Prostate gland (tissue), 1 donor: ENCODE data around the gene NSG2.

Source experiments
- POLR2A ChIP-seq: fragments of 450-650 bp; IDR thresholded peaks from one replicate; pipeline ENCODE4 v1.6.1; 2016; ENCODE audit warnings: antibody characterized with exemption, mild to moderate bottlenecking
- POLR2AphosphoS5 ChIP-seq: sonication (generic); formaldehyde crosslinking; IDR thresholded peaks from one replicate; pipeline ENCODE4 v1.6.1; 2017; ENCODE audit warnings: antibody characterized with exemption

GRCh38 chr5:174073122-174073660, 27.7 kb downstream of the NSG2 start:
- TF ChIP-seq POLR2A (no peak), POLR2AphosphoS5 (no peak)
